HG03460 (cell line): ENCODE measurements around the gene SAMD1.
A peak's percentile ranks its signal among the peaks of the same experiment; 100 is the strongest.

Source experiments
- ATAC-seq: cut with Tn5 transposase; IDR thresholded peaks from one replicate; pipeline ENCODE4 v1.9.1; 2021; ENCODE audit not compliant: unreplicated experiment

Gene SAMD1

DNA sequence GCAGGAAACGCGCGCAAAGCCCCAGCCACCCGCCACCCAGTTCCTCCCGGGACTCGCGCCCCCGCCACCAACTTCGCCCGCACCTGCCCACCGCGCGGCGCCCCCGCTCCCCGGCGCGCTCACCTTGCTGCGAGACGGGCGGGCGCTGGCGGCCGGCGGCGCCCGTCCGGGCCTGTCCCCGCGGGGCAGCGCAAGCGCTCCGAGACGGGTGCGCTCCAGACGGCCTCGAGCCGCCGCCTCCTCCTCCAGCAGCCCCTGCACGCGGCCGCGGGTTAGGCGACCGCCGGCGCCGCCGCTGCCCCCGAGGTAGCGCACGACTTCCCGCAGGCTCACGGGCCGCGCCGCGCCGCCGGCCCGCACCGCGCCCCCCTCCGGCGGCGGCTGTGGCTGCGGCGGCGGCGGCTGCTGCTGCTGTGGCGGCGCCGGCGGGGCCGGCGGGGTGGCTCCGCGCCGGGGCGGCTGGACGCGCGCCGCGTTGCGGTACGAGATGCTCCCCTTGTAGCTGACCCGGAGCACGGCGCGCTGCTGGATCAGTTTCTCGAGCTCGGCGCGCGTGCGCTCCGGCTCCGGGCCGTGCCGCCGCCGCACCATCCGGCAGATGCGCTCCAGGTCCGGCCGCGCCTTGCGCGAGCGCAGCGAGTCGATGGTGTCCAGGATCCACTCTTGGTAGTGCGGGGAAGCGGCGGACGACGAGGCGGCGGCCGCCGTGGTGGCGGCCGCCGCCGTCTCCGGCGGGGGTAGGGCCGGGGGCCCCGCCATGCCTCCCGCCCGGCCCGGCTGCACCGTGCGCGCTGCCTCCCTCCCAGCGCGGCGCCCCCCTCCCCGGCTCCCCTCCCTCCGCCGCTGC lies 666 bp downstream of the SAMD1 start:
- ATAC-seq = peak; percentile 11

DNA sequence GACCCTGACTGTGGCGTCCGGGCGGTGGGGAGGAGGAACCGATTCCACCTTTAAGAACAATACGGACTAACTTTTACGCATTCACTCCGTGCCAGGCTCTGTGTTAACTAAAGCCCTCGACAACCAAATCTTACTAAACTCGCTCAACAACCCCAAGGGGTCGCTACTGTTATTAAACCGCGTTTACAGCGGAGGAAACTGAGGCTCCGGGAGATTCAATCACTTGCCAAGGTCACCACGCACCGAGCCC lies 1.2 kb downstream of the SAMD1 start:
- ATAC-seq = no peak

DNA sequence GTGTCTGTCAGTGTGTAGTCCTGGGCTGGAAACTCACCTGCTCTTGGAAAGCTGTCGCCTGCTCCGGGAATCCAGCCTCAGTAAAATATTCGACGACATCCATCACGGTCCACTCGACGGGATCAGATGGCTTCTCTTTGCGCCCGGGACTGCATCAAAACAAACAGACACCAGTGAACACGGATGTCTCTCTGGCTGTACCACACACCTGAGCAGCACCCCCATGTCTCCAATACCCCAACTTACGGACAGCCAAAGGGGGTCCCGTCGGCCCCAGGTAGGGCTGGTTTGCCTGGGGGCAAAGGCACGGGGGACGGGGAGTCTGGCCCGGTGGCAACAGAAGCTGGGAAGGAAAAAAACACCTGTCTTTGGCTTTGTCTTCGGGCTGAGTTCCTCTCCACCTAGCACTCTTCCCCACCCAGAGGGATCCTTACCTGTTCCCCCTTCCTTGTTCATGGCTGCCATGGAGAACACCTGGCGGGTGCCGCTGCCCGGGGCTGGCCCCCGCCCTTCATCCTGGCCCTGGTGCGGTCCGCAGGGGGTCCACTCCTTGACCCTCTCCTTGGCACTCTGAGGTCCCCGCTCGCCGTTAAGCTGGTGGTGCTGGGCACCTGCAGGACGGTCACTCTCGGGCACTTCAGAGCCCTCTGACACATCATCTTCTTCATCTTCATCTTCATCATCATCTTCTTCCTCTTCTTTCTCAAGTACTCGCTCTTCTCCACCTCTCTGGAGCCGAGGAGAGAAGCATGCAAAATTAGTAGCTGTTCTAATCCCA lies 1.7 kb downstream of the SAMD1 start:
- ATAC-seq = no peak

DNA sequence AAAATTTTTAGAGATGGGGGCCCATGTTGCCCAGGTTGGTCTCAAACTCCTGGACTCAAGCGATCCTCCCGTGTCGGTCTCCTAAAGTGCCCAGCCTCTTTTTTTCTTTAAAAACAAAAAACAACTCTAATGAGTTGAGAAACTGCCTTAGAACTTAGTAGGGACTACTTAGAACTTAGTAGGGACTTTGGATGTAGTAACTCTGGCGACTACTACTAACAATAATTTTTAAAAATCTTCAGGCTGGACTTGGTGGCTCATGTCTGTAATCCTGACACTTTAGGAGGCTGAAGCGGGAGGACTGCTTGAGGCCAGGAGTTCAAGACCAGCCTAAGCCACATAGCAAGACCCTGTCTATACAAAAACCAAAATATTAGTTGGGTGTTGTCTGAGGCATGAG lies 4.5 kb downstream of the SAMD1 start:
- no peak for ATAC-seq

DNA sequence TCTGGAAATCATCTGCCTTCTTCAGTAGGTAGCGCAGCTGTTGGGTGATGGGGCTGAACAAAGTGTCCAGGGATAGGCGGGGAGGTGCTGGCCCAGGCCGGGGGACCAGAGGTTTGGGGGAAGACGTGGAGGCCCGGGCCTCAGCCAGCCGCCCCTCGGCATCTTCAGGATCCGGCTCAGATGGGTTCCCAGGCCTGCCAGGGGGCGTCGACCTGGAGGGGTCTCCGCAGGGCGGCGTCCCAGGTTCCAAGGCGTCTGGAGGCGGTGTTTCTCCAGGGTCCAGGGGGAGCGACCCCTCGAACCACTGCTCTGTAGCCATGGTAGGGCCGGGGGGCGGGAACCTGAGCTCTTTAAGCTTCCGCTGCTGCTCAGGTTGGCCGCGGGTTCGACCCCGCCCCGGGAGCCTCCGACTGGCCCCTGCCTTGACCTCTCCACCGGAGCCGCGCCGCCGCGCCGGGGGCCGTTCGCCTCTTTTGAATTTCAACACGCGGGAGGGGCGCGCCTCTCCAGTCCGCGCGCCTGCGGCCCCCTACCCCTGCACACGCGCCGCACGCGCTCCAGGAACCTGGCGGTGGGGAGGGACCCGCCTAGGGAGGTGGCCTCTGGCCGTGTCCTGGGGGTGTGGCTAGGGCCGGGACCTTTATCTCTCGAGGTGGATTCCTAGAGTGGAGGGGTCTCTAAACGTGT lies 5.1 kb downstream of the SAMD1 start, which contains the start of gene C19orf67:
C19orf67 (minus strand) TSS at position 475 of the 687 bp plus-strand sequence; CDS start at position 319, 156 bp downstream.
- ATAC-seq = no peak

DNA sequence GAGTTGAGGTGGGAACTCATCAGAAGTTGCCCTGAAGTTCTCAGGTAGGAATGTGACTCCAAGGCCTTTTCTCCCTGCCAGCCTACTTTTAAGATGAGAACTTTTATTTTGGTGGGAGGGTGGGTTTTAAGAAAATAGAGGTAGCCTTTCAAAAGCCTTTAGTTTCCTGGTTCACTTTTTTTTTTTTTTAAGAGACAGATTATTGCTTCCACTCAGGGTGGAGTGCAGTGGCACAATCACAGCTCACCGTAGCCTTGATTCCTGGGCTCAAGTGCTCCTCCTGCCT lies 7.9 kb downstream of the SAMD1 start:
- no peak for ATAC-seq

DNA sequence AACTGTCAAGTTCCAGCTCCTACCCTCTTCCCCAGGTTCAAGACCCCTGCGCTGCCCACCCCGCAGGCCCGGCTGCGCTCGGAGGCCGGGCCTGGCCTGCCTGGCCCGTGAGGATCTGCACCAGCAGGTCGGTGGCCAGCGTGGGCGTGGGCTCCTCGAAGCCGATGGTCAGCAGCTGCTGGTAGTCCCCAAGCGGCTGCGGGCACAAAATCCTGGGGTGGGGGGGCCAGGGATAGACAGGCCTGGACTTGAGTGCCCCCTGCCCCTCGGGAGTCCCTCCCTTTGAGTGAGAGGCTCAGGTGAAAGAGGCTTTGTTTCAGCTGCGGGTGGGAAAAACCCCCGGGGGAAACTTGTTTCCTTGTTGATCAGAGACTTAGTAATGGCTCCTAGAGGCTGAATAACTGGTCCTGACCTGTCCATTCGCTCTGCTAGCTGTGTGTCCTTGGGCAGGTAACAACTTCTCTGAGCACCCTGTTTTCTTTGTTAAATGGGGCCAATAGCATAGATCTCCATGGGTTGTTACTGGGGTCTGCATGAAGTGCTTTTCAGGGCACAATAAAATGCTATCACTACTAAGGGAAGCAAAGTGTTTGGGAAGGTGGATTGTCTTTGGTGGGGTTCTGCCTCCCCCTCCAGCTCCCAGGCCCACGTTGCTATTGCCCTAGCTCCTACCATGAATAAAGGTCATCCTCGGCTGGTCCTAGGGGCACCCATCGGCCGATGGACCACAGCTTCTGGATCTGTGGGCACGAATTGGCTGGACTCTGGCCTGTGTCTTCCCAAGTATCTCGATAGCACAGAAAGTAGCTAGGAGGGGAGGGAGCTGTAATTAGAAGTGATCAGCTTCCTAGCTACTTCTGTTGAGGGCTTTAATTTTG lies 8.5 kb downstream of the SAMD1 start:
- ATAC-seq = peak; percentile 14

DNA sequence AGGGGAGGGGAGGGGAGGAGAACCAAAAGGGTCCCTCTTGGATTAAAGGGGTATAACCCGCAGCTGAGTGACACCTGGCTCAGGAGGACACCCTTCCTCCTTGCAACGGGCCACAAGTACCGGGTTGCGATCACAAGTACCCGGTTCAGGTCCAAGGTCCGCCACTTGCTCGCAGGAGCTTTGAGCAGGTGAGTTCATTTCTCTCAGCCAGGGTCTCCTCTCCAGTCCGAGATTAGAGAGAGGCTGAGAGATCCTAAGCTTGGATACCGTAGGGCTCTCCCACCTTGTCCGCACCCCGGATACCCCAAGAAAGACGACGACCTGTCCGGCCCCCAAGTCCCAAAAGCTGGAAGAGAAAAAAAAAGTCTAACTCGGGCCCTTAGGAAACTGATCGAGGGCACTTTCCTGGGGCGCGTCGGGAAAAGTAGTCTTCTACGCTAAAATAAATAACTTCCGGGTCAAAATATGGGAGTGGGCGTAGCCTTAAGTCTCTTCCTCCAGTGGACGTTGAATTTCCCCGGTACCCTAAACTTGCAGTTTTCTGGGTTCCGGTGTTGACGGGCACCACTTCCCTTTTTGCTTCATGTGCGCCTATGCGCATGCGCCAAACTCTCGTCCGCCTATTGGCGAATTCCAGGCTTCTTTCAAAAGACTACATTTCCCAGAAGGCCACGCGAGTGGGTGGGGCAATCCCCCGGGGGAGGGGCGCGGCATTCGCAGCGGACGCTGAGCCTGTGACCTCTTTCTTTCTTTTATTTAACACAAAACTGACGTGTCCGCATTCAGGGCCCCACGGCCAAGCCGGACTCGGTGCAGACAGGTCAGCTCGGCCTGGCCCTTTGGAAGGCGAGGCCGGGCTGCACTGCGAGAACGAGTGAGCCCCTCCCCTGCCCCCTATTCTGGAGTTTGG lies 9.4 kb downstream of the SAMD1 start:
- ATAC-seq = peak; percentile 73

DNA sequence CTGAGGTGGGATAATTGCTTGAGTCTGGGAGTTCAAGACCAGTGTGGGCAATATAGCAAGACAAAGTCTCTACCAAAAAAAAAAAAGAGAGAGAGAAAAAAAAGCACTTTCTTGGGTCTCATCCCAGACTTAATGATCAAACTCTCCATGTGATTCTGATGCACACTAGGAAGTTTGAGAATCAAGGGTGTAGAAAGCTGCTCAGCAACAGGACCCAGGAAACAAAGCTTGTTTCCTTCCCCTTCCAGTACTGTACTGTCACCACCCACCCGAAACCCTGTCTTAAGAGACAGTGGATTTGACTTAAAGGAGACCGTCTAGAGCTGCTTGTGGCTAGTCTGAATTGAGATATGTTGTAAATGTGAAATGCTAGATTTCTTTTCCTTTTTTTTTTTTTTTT lies 12.1 kb downstream of the SAMD1 start:
- no peak for ATAC-seq

DNA sequence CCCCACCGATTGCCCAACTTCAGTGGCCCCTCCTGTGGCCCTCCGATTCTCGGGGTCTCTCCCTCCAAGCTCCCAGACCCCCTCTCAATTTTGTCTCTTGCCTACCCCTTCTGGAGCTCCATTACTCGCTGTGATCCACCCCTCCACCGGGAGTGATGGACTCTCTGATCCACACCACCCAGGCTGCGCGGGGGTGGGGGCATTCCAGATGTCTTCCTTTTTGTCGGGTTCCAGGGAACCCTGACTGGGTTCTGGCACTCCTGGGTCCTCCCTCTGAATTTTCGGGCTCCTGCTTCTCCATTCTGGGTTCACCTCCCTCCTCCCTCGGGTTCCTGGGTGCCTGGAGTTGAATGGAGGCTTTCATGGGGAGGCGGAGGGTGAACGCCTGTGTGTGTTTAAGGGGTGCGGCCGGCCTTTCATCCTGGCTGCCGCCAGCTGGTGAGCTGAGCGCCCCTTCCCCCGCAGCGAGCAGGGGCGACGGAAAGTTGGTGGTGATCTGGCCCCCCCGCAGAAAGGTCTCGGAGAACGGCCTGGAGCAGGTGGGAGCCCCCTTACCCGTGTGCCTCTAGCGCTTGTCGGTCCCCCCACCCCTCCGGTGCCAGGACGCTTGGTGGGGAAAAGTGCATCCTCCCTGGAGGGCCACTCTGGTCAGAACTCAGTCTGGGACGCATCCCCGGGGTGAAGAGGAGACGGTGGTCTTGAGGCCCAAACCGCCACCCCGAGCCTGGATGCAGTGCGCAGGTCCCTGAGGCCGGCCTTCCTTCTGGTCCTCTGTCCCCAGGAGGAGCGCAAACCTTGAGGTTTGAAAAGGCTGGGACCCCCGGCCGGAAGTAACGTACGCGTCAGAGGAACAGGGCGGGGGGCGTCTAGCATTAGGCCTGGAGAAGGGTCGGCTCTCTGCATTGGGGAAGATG lies 16.4 kb downstream of the SAMD1 start:
- ATAC-seq = no peak

DNA sequence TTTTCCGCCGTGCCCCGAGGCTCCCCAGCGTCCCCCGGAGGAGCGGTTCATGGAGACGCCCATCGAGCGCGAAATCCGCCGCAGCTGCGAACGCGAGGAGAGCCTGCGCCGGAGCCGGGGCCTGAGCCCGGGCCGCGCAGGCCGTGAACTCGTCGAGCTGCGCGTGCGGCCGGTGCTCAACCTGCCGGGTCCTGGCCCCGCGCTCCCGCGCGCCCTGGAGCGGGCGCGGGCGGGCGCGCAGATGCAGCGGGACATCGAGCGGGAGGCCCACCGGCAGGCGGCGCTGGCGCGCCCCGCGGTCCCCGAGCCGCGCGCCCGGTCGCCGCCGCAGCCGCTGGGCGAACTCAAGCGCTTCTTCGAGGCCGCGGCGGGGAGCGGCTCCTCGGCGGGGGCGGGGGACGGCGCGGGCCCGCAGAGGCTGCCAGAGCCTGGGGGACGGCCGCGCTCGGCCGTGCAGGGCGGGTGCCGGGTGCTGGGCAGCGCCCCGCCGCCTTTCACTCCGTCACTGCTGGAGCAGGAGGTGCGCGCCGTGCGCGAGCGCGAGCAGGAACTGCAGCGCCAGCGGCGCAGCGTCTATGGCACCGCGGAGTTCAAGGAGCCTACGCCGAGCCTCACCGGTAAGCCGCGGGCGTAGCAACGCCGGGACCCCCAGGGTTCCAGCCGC lies 17.2 kb downstream of the SAMD1 start:
- peak; percentile 43 for ATAC-seq

DNA sequence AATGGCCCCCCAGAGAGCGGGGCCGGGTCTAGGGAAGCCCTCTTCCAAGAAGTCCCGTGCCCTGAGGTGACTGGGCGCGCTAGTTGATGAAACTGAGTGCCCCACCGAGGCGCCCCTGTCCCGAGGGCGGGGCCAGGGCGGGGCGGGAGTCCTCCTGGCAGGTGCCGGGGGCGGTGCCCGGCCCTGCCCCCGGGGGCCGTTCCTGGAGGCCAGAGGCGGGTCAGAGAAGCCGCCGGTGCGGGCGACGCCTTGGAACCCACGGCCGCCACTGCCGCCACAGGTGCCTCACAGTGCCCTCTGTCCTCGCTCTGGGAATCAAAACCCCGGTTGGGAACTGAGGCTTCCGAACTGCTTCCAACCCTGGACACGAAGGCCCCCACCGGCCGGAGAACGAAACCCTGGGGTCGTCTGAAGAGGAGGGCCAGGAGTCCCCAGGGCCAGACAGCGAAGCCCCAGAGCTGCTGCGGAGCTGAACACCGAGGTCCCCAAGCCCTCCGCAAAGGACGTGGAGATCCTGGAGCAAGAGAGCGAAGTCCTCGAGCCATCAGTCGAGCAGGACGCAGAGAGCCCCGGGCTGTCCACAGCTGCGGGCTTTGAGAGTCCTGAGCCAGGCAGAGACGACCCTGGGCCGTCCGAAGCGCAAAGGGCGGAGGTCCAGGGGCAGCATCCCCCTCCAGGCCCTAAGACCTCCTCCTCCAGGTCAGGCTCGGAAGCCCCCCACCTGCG lies 17.9 kb downstream of the SAMD1 start, which contains the start of gene MISP3:
MISP3 (plus strand) TSS at position 252 of the 726 bp plus-strand sequence. CDS start 524 bp downstream, outside the sequence.
- ATAC-seq = no peak

DNA sequence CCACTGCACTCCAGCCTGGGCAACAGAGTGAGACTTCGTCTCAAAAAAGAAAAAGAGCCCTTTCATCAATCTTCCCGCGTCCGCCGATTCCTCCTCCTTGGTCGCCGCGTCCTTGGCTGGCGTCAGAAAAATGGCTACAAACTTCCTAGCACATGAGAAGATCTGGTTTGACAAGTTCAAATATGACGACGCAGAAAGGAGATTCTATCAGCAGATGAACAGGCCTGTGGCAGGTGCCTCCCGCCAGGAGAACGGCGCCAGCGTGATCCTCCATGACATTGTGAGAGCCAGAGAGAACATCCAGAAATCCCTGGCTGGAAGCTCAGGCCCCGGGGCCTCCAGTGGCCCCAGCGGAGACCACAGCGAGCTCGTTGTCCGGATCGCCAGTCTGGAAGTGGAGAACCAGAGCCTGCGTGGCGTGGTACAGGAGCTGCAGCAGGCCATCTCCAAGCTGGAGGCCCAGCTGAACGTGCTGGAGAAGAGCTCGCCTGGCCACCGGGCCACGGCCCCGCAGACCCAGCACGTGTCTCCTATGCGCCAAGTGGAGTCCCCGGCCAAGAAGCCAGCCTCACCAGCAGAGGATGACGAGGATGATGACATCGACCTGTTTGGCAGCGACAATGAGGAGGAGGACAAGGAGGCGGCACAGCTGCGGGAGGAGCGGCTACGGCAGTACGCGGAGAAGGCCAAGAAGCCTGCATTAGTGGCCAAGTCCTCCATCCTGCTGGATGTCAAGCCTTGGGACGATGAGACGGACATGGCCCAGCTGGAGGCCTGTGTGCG lies 20.1 kb downstream of the SAMD1 start:
- no peak for ATAC-seq

DNA sequence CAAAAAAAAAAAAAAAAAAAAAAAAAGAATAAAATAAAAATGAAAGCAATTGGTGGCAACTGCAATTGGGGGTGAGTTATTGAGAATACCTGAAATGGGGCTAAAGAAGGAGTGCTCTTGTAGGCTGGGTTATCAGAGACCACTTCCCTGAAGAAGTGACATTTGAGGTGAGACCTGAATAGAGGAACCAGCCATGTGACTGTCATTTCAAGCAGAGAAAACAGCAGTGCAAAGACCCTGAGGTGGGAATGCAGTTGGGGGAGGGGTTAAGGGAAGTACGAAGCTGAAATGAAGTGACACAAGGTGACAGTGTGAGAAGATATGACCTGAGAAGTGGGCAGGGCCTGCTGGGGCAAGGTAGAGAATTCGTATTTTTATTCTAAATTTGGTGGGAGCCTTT lies 24.4 kb downstream of the SAMD1 start:
- no peak for ATAC-seq

DNA sequence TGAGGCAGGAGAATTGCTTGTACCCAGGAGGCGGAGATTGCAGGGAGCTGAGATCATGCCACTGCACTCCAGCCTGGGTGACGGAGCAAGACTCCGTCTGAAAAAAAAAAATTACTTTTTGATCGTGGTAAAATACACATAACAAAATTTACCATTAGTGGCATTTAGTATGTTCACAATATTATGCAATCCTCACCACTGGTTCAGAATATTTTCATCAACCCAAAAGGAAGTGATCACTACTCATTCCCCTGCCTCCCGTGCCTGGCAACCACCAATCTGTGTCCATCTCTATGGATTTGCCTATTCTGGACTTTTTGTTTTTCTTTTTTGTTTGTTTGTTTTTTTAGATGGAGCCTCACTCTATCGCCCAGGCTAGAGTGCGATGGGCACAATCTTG lies 27.4 kb downstream of the SAMD1 start:
- no peak for ATAC-seq

DNA sequence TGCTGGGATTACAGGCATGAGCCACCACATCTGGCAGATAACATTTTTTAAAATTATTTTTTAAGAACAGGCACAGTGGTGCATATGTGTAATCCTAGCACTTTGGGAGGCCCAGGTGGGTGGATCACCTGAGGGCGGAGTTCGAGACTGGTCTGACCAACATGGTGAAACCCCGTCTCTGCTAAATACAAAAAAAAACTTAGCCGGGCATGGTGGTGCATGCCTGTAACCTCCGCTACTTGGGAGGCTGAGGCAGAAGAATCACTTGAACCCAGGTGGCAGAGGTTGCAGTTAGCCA lies 28.0 kb downstream of the SAMD1 start:
- ATAC-seq = no peak
